ENCODE measurements around the gene ANKRD10. TPM values are rescaled to one million over a fixed set of nuclear protein-coding genes. Genes with fewer than 3 reads are reported as not detected.
"Not testable (repeated sequence)": the region's sequence is repeated elsewhere in the genome, so short reads cannot be mapped to it uniquely, and the experiment has no call there.

ANKRD10 gene
- total RNA-seq, 1 experiment from 2014 or later, result 132 TPM

DNA sequence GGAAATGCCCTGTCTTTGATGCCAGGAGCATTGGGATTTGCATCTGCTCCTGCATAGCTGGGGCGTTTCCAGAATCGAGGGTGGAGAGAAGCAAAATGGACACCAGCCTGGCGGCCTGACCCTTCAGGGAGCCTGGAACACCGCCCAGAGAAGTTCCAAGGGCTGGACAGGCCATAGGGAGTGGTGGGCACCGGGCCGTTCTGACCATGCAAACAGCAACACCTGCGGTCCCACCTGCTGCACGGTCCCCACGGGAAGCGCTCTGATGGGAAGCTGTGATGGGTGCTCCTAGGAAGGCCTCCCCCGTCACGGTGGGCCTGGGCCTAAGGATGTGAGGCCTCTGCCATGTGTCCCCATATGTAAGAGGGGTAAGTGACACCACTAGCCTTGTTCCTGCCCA, 34.2 kb upstream of the ANKRD10 start:
- Histone ChIP-seq H3K4me3 (ENCODE audit: low read depth, low read length) (no peak overlapping the region), H3K27me3 (replicated peaks; ENCODE audit: control insufficient read depth, insufficient read depth, low read length) (no peaks in the 10 kb centered on the region), H3K36me3 (ENCODE audit: control insufficient read depth, insufficient read depth, low read length) (no peaks in the 10 kb centered on the region), H3K4me1 (no peaks in the 10 kb centered on the region), H3K9me3 (no peaks in the 10 kb centered on the region)
- no peaks in the 10 kb centered on the region for H3K9me3 Mint-ChIP-seq (ENCODE audit: unreplicated experiment)
- no peaks in the 10 kb centered on the region for H3K4me1 Mint-ChIP-seq (ENCODE audit: low read depth, unreplicated experiment)
- no peaks in the 10 kb centered on the region for H3K27me3 Mint-ChIP-seq (ENCODE audit: insufficient read depth, unreplicated experiment)
- ChIA-PET CTCF (no interaction called here), POLR2A (no interaction called here)
- no TSS peak for BruUV-seq (replicated peaks)
- no peak overlapping the region for H3K27ac Mint-ChIP-seq (ENCODE audit: unreplicated experiment)
- intact Hi-C loops (cut with micrococcal nuclease; ENCODE audit: unreplicated experiment), result no loop called here
- no peaks in the 10 kb centered on the region for H3K36me3 Mint-ChIP-seq (ENCODE audit: insufficient read depth, unreplicated experiment)
- H3K4me3 Mint-ChIP-seq (ENCODE audit: unreplicated experiment), result no peak overlapping the region
- TF ChIP-seq, protein P1, sequence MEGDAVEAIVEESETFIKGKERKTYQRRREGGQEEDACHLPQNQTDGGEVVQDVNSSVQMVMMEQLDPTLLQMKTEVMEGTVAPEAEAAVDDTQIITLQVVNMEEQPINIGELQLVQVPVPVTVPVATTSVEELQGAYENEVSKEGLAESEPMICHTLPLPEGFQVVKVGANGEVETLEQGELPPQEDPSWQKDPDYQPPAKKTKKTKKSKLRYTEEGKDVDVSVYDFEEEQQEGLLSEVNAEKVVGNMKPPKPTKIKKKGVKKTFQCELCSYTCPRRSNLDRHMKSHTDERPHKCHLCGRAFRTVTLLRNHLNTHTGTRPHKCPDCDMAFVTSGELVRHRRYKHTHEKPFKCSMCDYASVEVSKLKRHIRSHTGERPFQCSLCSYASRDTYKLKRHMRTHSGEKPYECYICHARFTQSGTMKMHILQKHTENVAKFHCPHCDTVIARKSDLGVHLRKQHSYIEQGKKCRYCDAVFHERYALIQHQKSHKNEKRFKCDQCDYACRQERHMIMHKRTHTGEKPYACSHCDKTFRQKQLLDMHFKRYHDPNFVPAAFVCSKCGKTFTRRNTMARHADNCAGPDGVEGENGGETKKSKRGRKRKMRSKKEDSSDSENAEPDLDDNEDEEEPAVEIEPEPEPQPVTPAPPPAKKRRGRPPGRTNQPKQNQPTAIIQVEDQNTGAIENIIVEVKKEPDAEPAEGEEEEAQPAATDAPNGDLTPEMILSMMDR (IDR thresholded peaks at IDR 0.05; ENCODE audit: insufficient read depth in 1 of 2, low read depth in 1 of 2, low read length in 1 of 2, severe bottlenecking in 1 of 2, unreplicated experiment in 1 of 2), result no peak
- no peak for DNase-seq

DNA sequence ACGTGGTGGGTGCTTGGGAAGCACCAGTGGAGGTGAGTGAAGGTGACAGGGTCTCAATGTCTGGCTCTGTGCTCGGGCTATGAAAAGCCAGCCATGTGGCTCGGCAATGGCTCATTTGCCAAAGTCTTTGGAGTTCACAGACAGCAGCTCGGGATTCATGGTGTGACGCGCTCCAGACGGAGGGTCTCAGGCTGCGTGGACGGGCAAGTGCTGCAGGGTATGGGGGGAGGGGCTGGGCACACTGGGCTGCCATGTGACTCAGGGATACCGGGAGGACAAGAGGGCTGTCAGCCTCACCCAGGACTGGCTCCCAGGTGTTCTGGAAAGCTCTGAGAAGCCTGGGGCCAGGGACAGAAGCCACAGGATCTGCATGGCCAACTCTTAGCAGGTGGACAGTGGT, 32.5 kb upstream of the ANKRD10 start:
- H3K9me3 ChIP-seq; CTCF ChIA-PET; H3K4me3 Mint-ChIP-seq (ENCODE audit: unreplicated experiment); H3K36me3 ChIP-seq (ENCODE audit: control insufficient read depth, insufficient read depth, low read length); H3K27me3 ChIP-seq (replicated peaks; ENCODE audit: control insufficient read depth, insufficient read depth, low read length); DNase-seq; H3K9me3 Mint-ChIP-seq (ENCODE audit: unreplicated experiment); H3K4me3 ChIP-seq (ENCODE audit: low read depth, low read length); BruUV-seq (replicated peaks); H3K4me1 ChIP-seq; H3K27ac Mint-ChIP-seq (ENCODE audit: unreplicated experiment); intact Hi-C loops (cut with micrococcal nuclease; ENCODE audit: unreplicated experiment); POLR2A ChIA-PET; H3K4me1 Mint-ChIP-seq (ENCODE audit: low read depth, unreplicated experiment); H3K36me3 Mint-ChIP-seq (ENCODE audit: insufficient read depth, unreplicated experiment); H3K27me3 Mint-ChIP-seq (ENCODE audit: insufficient read depth, unreplicated experiment): not testable (repeated sequence)

DNA sequence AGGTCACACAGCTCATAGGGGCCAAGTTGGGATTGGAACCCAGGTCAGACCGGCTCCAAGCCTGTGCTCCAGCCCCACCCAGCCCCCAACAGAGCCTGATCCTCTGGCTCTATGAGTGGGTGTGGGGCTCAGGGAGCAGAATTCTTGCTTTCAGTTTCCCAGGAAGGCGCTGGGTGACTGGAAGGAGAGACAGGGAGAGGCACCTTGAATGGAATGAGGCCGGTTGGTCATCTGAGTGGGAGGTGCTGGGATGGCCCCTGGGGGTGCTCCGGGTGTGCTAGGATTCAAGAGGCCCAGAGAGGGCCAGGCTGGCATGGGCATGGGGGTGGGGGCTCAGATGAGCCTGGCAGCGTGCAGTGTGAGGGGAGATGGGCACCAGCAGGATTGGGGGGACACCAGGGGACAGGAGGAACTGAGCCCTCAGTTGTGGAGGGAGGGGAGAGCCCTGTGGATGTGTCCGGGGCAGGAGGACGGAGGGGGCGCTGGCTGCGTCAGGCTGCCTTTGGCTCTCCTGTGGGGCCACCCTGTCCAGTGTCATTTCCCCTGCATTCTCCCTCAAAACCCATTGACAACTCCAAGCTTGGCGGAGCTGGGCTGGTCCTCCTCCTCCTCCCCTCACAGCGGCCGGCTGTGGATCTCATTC, 31.2 kb upstream of the ANKRD10 start:
- H3K27me3 ChIP-seq (replicated peaks; ENCODE audit: control insufficient read depth, insufficient read depth, low read length), result no peaks in the 10 kb centered on the region; the same call in 1 of the 2 replicates
- TF ChIP-seq, protein P1 (IDR thresholded peaks at IDR 0.05; ENCODE audit: insufficient read depth in 1 of 2, low read depth in 1 of 2, low read length in 1 of 2, severe bottlenecking in 1 of 2, unreplicated experiment in 1 of 2), result no peak
- no peak overlapping the region for H3K4me3 ChIP-seq (ENCODE audit: low read depth, low read length)
- H3K36me3 Mint-ChIP-seq (ENCODE audit: insufficient read depth, unreplicated experiment), result no peaks in the 10 kb centered on the region
- no peak overlapping the region for H3K27ac Mint-ChIP-seq (ENCODE audit: unreplicated experiment)
- POLR2A ChIA-PET, result no interaction called here
- no peaks in the 10 kb centered on the region for H3K9me3 ChIP-seq
- no peaks in the 10 kb centered on the region for H3K4me1 Mint-ChIP-seq (ENCODE audit: low read depth, unreplicated experiment)
- intact Hi-C loops (cut with micrococcal nuclease; ENCODE audit: unreplicated experiment), result loop anchor here (2.0 kb wide), 1 partner anchor 277 kb away; no protein-coding TSS in a partner anchor
- H3K9me3 Mint-ChIP-seq (ENCODE audit: unreplicated experiment), result no peaks in the 10 kb centered on the region
- no peaks in the 10 kb centered on the region for H3K27me3 Mint-ChIP-seq (ENCODE audit: insufficient read depth, unreplicated experiment)
- no peak overlapping the region for H3K4me3 Mint-ChIP-seq (ENCODE audit: unreplicated experiment)
- H3K36me3 ChIP-seq (ENCODE audit: control insufficient read depth, insufficient read depth, low read length), result no peaks in the 10 kb centered on the region
- DNase-seq, result no peak
- BruUV-seq (replicated peaks), result no TSS peak
- CTCF ChIA-PET, result no interaction called here
- no peaks in the 10 kb centered on the region for H3K4me1 ChIP-seq
